GM06990 (cell line): ENCODE data around the gene GFRA1.

ENCODE experiments used
- DNase-seq: peaks from one replicate; pipeline ENCODE4 v3.0.0-alpha.2; 2011; ENCODE audit not compliant: insufficient read length; ENCODE audit errors: extremely low read depth
- H3K27me3 ChIP-seq: replicated peaks from 2 replicates; pipeline ENCODE4 v1.6.0; 2011; ENCODE audit warnings: low read length; ENCODE audit not compliant: control insufficient read depth, insufficient read depth
- H3K36me3 ChIP-seq: 2 replicates; pipeline ENCODE4 v1.5.1; 2011; ENCODE audit warnings: low read length; ENCODE audit not compliant: control insufficient read depth, insufficient read depth
- H3K4me3 ChIP-seq: replicated peaks from 2 replicates; pipeline ENCODE4 v1.5.1; 2011; ENCODE audit warnings: low read depth, mild to moderate bottlenecking, control low read depth, low read length
- CTCF ChIP-seq: IDR thresholded peaks from 2 replicates; pipeline ENCODE4 v1.5.1; 2011; ENCODE audit warnings: low read length, control low read depth, mild to moderate bottlenecking, inconsistent platforms; ENCODE audit not compliant: insufficient read depth, poor library complexity, severe bottlenecking

GFRA1 gene

GRCh38 chr10:116270126-116270770 lies 2.8 kb downstream of the GFRA1 start:
- Histone ChIP-seq H3K36me3 (no peaks in the 10 kb centered on the region), H3K4me3 (no peak overlapping the region), H3K27me3 (peaks cover 2% of the 10 kb centered on the region)
- DNase-seq = no peak
- no peak for TF ChIP-seq CTCF

- TF ChIP-seq CTCF = no peak
- H3K36me3 ChIP-seq = no peaks in the 10 kb centered on the region
- no peak overlapping the region for H3K4me3 ChIP-seq
- H3K27me3 ChIP-seq = peaks cover 2% of the 10 kb centered on the region
- DNase-seq = no peak
Observed at GRCh38 chr10:116269619-116270018, 3.4 kb downstream of the GFRA1 start.

- no peak for DNase-seq
- Histone ChIP-seq H3K27me3 (peaks cover 2% of the 10 kb centered on the region), H3K36me3 (no peaks in the 10 kb centered on the region), H3K4me3 (no peak overlapping the region)
- no peak for TF ChIP-seq CTCF
Observed at GRCh38 chr10:116268976-116269375, 4.0 kb downstream of the GFRA1 start.

GRCh38 chr10:116265686-116266085 lies 7.3 kb downstream of the GFRA1 start:
- TF ChIP-seq CTCF = no peak
- Histone ChIP-seq H3K4me3 (no peak overlapping the region), H3K27me3 (no peaks in the 10 kb centered on the region; the same call in 1 of the 2 replicates), H3K36me3 (no peaks in the 10 kb centered on the region)
- DNase-seq = no peak

- TF ChIP-seq CTCF = no peak
- no peak for DNase-seq
- Histone ChIP-seq H3K4me3 (no peak overlapping the region), H3K36me3 (no peaks in the 10 kb centered on the region), H3K27me3 (no peaks in the 10 kb centered on the region)
Observed at GRCh38 chr10:116263870-116264655, 8.9 kb downstream of the GFRA1 start.
